SU-DHL-6 (cell line): ENCODE data around the gene FITM2.

Experiments used
- CTCF ChIP-seq: fragments of 200-600 bp; sonication (generic); IDR thresholded peaks from one replicate; pipeline ENCODE4 v1.5.1; 2017; ENCODE audit warnings: antibody characterized with exemption, mild to moderate bottlenecking, low read length, moderate library complexity; ENCODE audit not compliant: insufficient read depth, poor library complexity, severe bottlenecking
- EZH2phosphoT487 ChIP-seq: fragments of 200-600 bp; sonication (generic), shearing (Covaris generic); conservative IDR thresholded peaks from 2 replicates; pipeline ENCODE4 v1.6.1; 2018; ENCODE audit warnings: mild to moderate bottlenecking, antibody characterized with exemption, low read length, moderate library complexity, mixed read lengths

GRCh38 chr20:44336086-44336485, 25.1 kb upstream of the FITM2 start:
- TF ChIP-seq CTCF (no peak), EZH2phosphoT487 (no peak)
